ENCODE data around the gene YIPF1.

- TF ChIP-seq POLR2AphosphoS2 (IDR thresholded peaks at IDR 0.05; ENCODE audit: low read depth, low read length) (no peak), TAF1 (IDR thresholded peaks at IDR 0.05; ENCODE audit: borderline replicate concordance, low read depth, low read length) (no peak), SRF (IDR thresholded peaks at IDR 0.05; ENCODE audit: low read depth in 2 of 2, low read length in 2 of 2) (no peak), MXI1 (IDR thresholded peaks at IDR 0.05; ENCODE audit: low read depth, low read length) (no peak), PRDM15 (CRISPR knock-in tag; IDR thresholded peaks at IDR 0.05) (no peak), ZSCAN29 (IDR thresholded peaks at IDR 0.05) (no peak), EZH2 (IDR thresholded peaks at IDR 0.05; ENCODE audit: borderline replicate concordance, control insufficient read depth, low read depth, low read length) (no peak), HDAC6 (IDR thresholded peaks at IDR 0.05; ENCODE audit: unreplicated experiment) (no peak), CTCF (IDR thresholded peaks at IDR 0.05 in 2 of 3, conservative IDR thresholded peaks at IDR 0.05 in 1 of 3; ENCODE audit: control insufficient read depth in 2 of 3, extremely low read depth in 1 of 3, insufficient read depth in 1 of 3, low read depth in 3 of 3, low read length in 3 of 3) (peak; percentile 11 to 33 (median 24); a peak in 4 of 6 replicates), JUNB (IDR thresholded peaks at IDR 0.05) (no peak)
Observed at GRCh38 chr1:53811414-53811851, 78.2 kb downstream of the YIPF1 start.
